Muscle of back (tissue), 11 donors: Measurements from ENCODE around the gene BTRC. TPM values are rescaled to one million over a fixed set of nuclear protein-coding genes. Genes with fewer than 3 reads are reported as not detected.
"Not testable (repeated sequence)": the region's sequence is repeated elsewhere in the genome, so short reads cannot be mapped to it uniquely, and the experiment has no call there.

ENCODE experiments used
- DNase-seq, 3 donors: peaks; one replicate each; pipeline versions ENCODE4 v3.0.0 to v3.0.0-alpha.2; 2013
- polyA plus RNA-seq, 10 donors: library from polyadenylated mRNA; unstranded; fragments of 120-200 nt; gene quantifications; one replicate each; pipeline ENCODE4 v1.2.1, GENCODE V29; 2013; ENCODE audit not compliant: insufficient read length in 10 of 10

Gene BTRC
- polyA plus RNA-seq, 10 donors = 18.3 to 36.6 (median 23.1) TPM

DNA sequence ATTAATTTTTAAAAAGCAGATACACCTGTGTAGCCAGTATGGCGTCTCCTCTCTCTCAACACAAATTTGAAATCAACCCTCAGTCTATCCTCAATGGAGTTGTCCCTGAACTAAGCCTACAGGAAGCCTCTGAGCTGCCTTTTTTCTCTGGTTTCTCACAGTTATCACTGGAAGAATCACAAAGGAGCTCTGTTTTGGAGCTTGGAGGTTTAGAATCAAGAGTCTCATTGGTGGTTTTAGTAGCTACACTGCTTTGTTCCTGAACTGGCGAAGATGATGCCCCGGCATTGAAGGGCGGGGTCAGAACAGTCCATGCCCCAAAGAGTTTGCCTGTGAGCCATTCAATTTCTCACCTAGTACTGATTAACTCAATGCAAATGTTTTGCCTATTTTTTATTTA lies 16.1 kb upstream of the BTRC start:
- no peak for DNase-seq

DNA sequence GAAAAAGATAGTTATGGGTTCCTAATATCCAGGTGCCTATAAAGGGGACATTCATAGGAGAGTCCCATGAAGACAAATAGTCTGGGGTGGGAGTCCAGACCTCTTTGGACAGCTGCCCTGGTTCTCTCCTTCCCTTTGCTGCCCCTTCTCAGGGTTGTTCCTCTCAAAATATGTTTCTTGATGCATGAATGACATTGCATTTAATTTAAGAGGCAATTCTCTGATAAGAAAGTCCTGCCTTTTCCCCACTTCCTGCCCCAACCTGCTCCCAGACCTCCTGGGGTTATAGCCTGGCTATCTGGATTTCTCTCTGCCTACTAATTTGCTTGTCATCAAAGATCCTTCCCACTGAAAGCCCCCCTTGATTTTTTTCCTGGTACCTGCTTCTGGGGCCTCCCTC lies 12.5 kb upstream of the BTRC start:
- no peak for DNase-seq

DNA sequence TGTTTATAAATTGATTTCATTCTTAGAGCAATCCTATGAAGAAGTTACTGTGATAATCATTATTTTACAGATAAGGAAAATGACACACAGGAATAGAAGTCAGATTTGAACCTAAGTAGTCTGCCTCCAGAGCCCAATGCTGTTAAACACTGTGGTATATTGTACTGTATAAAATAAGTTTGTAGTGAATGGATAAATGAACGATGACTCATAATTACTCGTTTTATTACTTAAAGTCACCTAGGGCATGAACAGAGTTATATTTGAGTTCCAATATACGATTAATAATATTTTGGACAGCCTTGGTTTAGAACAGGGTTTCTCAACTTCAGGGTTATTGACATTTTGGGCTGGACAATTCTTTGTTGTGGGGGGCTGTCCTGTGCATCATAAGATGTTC lies 7.8 kb upstream of the BTRC start:
- no peak for DNase-seq

DNA sequence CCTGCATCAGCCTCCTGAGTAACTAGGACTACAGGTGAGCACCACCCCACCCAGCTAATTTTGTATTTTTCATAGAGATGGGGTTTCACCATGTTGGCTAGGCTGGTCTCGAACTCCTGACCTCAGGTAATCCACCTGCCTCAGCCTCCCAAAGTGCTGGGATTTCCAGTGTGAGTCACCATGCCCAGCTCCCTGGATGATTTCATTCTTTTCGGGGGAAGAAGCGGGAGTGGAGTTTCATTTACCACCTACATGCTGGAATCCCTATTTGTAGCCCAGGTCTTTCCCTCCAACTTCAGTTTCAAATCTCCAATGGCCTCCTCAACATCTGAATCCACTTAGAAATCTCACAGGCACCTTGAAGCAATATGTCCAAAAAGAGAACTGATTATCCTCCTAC lies 2.9 kb upstream of the BTRC start:
- no peak for DNase-seq

DNA sequence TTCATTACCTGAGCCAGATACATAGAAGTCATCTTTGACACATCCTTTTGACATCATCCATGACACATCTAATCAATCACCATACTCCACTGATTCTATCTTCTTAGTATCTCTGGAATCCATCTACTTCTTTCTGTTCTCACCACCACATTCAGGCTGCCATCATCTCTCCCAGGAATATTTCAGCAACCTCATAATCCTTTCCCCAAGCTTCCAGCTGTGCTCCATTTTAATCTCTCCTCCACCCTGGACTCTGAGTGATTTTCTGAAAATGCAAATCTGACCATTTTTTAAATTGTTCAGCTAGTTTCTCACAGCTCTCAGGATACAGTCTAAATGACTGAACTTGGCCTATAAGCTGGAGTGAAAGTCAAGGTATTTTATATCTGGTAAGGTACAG lies 2.5 kb upstream of the BTRC start:
- DNase-seq = no peak

DNA sequence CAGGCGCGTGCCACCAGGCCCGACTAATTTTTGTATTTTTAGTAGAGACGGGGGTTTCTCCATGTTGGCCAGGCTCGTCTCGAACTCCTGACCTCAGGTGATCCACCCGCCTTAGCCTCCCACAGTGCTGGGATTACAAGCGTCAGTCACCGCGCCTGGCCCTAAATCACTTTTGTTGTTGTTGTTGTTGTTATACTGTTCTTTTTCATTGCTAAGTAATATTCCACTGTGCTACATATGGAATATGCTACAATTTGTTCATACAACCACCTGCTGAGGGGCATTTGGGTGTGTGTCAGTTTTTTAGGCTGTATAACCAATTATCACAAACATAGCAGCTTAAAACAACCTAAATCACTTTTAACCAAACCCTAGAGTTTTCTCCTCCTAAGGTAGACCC lies 1.1 kb upstream of the BTRC start:
- DNase-seq = not testable (repeated sequence)

DNA sequence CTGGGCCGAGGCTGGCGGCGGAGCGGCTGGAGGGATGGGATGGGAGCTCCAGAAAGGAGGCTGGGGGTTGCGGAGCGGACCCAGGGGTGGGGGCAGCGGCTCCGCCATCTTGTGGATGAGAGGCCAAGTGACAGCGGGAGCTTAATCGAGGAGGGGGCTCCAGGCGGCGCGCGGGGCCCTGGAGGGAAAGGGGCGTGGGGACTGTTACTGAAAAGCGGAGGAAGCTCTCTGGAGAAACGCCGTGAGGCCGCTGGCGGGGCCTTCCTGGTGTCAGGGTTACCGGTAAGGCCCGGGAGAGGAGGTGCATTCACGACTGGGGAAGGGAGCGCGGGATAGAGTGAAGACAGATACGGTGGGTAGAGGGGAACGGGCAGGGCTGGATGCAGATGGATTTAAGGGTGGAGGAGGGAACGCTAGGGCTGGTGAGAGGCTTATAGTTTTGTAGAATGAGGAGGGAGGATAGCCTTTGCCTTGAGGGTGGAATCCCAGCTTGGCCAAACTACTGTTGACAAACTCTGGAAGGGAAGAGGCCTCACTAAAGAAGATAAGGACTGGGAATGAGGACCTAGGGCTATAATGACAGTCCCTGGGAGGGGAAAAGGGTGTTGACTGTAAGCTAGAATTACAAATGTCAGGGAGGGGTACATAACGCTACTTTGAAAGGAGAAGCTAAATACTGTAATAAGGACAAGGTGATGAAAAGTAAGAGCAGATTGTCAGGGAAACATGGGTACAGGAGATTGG lies 535 bp downstream of the BTRC start:
- DNase-seq = peak in 1 of 3 donors; percentile 28

DNA sequence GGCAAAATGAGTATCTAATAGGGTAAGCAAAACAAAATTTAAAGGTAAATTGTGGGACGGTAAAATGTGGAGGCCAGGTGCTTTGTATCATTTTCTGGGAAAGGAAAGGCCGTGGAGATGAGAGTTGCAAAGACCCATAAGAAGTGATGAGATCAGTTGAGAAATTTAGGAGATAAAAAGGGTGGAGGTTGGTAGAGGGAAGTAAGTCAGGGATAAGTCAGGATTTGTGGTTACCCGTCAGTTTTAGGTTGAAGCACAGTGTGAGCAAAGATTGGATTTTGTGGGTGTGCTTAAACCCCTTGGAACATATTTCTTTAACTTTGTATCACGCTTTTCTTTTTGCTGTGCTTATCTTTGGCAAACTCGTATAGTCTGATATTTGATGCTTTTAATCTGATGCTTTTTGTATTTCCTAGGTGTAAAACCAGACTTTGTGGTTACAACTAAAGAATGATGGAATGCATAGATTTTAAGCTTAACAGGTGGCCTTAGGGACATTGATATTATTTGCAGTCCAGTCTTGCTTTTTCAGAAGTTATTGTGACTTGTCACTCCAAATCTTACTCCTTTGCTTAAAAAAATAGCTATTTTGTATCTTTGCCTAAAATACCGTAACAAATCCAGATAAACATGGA lies 1.2 kb downstream of the BTRC start:
- DNase-seq = peak in 1 of 3 donors; percentile 4

DNA sequence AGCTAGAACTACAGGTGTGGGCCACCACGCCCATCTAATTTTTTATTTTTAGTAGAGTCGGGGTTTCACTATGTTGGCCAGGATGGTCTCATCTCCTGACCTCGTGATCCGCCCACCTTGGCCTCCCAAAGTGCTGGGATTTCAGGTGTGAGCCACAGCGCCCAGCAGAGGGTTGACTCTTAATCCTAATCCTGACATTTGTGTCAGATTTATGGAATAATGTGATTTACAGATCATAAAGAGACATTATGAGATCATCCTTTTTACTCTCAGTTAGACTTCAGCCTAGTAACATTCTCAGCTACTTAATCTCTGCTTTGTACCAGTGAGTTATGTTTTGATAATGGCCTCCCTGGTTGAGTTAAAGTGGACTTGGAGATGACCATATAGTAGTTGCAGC lies 2.2 kb downstream of the BTRC start:
- no peak for DNase-seq

DNA sequence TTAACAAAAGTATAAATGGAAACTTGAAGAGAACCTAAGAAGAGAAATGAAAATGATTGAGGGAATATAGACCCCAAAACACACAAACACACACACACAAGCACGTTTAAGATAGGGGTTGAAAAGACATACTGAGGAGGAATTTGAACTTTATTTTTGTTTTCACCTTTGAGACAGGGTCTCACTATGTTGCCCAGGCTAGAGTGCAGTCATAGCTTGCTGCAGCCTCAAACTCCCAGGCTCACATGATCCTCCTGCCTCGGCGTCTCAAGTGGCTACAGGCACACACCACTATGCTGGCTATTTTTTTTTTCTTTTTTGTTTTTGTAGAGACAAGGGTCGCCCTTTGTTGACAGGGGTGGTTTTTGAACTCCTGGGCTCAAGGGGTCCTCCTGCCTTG lies 4.0 kb downstream of the BTRC start:
- no peak for DNase-seq

DNA sequence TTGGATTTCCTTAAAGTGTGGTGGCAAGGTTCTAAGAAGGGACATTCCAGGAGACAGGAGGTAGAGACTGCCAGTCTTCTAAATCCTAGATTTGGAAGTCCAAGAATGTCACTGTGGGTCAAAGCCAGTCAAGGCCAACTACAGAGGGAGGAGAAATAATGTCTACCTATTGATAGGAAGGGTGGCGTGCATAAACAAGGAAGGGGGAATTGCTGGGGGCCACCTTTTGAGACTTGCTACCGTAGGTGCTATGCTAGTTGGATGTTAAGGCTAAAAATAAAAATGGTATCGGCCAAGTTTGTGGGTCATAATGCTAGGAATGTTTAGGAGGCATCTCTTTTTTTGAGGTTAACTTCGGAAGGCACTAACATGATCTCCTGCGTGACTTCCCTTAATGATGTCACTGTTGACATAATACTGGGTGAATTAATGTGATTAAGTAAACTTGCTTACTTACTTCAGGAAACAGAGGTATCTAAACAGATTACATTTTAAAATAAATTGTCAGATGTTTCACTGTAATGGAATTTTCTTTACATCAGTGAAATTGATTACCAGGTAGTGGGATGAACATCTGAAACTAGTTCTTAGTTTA lies 4.8 kb downstream of the BTRC start:
- DNase-seq = no peak

DNA sequence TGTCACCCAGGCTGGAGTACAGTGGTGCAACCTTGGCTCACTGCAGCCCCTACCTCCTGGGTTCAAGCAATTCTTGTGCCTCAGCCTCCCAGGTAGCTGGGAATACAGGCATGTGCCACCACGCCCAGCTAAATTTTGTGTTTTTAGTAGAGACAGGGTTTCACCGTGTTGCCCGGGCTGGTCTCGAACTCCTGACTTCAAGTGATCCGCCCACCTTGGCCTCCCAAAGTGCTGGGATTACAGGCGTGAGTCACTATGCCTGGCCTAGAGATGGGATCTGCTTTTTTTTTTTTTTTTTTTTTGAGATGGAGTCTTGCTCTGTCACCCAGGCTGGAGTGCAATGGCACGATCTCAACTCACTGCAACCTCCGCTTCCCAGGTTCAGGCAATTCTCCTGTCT lies 6.1 kb downstream of the BTRC start:
- DNase-seq = not testable (repeated sequence)

DNA sequence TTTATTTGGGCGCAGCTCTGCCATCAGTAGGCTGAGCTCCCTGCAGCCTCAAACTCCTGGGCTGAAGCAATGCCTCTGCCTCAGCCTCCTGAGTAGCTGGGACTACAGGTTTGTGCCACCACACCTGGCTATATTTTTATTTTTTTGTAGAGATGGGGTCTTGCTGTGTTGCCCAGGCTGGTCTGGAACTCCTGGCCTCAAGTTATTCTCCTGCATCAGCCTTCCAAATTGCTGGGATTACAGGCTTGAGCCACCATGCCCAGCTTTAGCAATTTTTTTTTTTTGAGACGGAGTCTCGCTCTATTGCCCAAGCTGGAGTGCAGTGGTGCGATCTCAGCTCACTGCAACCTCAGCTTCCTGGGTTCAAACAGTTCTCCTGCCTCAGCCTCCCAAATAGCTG lies 6.9 kb downstream of the BTRC start:
- not testable (repeated sequence) for DNase-seq

DNA sequence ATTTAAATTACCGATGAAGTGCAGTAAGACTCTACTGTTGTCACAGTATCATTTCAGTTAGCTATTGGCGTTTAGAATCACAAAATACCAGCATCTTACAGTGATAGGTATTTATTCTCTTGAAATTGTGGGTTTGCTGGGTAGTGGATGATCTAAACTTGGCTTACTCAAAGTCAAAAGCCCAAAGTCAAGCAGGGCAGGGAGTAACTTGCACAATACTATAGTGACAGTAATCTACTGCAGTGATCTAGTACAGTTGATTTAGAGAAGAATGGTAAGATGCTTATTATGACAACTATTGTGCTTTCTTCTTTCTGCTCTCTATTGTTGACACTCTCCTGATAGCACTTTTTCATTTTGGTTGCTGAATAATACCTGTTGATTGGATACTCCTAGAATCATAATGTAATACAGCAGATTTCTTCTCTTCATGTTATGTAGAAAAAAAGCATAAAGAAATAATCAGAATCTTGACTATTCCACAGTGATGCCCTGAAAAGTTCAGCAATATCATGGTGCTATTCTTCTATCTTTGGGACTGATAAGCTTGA lies 10.0 kb downstream of the BTRC start:
- DNase-seq = no peak

DNA sequence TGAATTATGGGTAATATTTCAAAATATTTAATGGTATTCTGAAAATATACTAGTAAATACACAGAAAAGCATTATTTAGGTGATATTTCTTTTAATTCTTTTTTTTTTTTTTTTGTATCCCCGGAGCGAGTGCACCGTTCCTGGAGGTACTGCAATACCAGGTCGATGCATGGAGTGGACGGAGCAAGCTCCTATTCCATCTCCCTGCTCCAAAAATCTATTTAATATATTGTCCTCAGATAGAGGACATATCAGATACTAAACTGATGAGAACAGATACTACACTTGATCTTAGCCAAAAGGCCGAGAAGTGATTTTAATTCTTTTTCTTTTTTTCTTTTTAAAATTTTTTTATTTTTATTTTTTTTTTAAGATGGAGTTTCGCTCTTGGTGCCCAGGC lies 10.8 kb downstream of the BTRC start:
- DNase-seq = no peak

DNA sequence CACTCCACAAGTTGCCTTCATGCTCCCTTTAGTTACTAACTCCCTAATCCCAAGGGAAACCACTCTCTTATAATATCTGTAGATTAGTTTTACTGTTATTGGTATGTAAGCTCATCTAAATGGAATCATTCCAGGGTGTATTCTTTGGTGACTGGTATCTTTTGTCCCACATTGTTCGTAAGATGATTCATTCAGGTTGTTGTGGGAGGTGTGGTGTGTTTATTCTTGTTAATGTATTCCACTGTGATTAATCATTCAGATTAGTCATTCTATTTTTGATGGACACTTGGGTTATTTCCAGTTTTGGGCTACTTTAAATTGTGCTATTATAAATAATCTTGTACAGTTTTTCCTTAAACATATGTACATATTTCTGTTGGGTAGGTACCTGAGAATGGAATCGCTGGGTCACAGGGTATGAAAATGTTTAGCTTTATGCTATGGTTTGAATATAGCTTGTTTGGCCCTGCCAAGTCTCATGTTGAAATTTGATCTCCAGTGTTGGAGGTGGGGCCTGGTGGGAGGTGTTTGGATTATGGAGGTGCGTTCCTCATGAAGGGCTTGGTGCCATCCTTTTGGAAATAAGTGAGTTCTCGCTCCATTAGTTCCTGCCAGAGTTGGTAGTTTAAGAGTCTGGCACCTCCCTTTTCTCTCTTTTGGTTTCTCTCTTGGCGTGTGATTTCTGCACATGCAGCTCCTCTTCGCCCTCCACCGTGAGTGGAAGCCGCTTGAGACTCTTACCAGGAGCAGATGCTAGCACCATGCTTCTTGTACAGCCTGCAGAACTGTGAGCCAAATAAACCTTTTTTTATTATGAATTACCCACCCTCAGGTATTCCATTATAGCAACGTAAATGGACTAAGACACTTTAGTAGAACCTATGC lies 13.8 kb downstream of the BTRC start:
- DNase-seq = peak in 1 of 3 donors; percentile 43

DNA sequence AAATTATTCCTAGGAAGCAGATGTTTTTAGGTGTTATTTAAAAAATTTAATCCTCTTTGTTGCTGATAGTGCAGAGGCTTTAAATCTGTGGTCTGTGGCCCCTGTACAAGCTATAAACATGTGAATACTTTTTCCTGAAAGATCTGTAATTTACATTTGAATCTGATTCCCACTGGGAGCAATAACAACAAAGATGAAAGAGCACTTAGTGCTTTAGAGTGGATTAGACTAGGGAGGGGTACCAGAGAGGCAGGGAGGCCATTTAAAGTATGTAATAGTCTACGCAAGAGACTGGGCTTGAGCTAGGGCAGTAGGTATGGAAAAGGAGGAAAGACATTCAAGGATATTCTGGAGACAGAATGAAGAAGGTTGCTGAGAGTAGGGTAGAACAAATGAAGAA lies 19.1 kb downstream of the BTRC start:
- no peak for DNase-seq

DNA sequence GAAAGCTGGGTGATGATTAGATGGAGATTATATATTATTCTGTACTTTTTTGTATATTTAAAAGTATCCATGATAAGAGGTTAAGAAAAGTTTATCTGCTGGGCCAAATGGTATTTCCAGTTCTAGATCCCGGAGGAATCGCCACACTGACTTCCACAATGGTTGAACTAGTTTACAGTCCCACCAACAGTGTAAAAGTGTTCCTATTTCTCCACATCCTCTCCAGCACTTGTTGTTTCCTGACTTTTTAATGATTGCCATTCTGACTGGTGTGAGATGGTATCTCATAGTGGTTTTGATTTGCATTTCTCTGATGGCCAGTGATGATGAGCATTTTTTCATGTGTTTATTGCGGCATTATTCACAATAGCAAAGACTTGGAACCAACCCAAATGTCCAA lies 20.0 kb downstream of the BTRC start:
- DNase-seq = not testable (repeated sequence)

DNA sequence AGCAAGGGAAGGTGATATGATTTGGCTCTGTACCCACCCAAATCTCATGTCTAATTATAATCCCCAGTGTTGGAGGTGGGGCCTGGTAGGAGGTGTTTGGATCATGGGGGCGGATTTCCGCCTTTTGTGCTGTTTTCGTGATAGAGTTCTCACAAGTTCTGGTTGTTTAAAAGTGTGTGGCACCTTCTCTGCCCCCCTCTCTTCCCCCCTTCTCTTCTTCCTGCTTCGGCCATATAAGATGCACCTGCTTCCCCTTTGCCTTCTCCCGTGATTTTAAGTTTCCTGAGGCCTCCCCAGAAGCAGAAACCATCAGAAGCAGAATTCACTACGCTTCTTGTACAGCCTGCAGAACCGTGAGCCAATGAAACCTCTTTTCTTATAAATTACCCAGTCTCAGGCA lies 21.1 kb downstream of the BTRC start:
- DNase-seq = no peak

DNA sequence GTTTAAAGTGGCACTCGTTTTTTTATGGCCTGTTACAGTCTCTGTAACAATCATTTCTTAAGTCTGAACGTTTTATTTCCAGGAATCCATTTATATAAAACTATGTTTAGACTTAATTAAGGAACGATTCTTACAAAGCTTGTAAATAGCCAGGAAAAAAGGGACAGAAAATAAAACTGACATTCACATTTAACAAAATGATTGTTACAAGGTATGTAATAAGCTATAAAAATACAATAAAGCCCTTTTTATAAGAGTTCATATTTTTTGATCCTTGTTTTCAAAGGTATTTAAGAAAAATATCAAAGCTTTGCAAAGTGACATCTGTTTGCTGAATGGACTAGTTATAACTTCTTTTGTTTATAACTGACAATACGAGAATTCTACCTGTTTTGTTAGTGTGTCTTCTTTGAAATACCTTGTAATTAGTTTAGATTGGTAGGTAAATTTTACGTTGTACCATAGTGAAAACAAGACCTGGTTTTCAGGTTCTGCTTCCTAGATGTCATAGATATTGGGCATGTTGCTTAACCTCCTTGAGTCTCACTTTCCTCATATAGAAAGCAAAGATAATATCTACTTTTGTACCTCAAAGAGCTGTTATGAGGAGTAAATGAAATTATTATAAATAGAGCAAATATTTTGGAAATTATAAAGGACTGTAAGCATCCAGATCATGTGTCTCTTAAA lies 25.8 kb downstream of the BTRC start:
- DNase-seq = no peak

DNA sequence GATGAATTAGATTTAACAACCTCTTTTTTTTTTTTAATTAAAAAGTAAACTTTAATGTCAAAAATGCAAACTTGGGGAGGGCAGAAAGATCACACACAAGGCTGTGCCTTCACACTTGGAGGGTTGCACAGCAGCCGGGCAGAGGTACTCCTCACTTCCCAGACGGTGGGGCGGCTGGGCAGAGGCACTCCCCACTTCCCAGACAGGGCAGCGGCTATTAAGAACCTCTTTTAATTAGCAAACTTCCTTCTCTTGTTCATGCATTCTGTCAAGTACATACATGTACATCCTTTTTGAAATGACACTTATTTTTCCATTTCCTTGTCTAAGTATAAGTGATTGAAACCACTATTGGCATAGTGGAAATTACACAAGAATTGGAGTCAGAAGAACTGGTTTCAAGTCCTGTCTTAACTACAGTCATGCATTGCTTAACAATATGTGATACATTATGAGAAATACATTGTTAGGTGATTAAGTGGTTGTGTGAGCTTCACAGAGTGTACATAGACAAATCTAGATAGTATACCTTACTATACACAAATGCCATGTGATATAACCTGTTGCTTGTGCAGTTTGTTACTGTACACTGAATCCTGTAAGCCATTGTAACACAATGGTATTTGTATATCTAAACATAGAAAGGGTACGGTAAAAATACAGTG lies 26.5 kb downstream of the BTRC start:
- no peak for DNase-seq
